Hematopoietic multipotent progenitor cell (in vitro differentiated cells): ENCODE results near the gene CCN2. TPM values are rescaled to one million over a fixed set of nuclear protein-coding genes. Genes with fewer than 3 reads are reported as not detected.

Experiments used
- DNase-seq, 3 donors: peaks; one replicate each; pipeline ENCODE4 v3.0.0-alpha.2; 2011 to 2015; ENCODE audit warnings: low read depth in 2 of 3, low spot score in 2 of 3
- total RNA-seq: library from RNA; depleted of rRNA; stranded (reverse); fragments of >200 nt; gene quantifications from one replicate; pipeline ENCODE4 v1.2.3, GENCODE V29; 2012

The CCN2 gene, protein sequence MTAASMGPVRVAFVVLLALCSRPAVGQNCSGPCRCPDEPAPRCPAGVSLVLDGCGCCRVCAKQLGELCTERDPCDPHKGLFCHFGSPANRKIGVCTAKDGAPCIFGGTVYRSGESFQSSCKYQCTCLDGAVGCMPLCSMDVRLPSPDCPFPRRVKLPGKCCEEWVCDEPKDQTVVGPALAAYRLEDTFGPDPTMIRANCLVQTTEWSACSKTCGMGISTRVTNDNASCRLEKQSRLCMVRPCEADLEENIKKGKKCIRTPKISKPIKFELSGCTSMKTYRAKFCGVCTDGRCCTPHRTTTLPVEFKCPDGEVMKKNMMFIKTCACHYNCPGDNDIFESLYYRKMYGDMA
- 0.54 TPM for total RNA-seq

- DNase-seq: peak in 1 of 3 donors; percentile 18
Observed at GRCh38 chr6:131950767-131951575, at the start of gene CCN2. Gene CCN2, minus strand, starts transcription at chr6:131951372. Its CDS starts 200 bp downstream, at chr6:131951172.

GRCh38 chr6:132000296-132000695 is 49.1 kb upstream of the CCN2 start:
- no peak for DNase-seq

GRCh38 chr6:131999545-132000146 is 48.5 kb upstream of the CCN2 start:
- no peak for DNase-seq

GRCh38 chr6:131998255-131998982 is 47.2 kb upstream of the CCN2 start:
- DNase-seq: no peak

- DNase-seq: no peak
Observed at GRCh38 chr6:131997429-131998153, 46.4 kb upstream of the CCN2 start.

DNA sequence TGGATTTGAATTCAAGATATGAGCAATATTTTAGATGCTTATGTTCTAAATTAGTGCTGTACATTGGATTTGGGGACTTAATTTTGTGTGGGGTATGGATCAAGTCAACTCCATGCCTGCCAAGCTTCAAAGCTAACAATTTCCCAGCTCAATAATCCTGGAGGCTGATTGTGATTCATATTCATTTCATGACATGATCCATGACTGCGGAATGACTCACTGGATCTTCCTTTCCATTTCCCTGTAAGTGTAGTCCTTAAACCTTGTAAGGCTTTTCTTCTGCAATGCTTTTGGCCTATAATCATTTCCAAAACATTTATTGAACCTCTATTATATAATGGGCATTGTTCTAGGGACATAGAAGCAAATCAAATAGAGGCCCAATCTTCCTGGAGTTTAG is 44.7 kb upstream of the CCN2 start:
- no peak for DNase-seq

GRCh38 chr6:131992557-131992956 is 41.4 kb upstream of the CCN2 start:
- DNase-seq: no peak

DNA sequence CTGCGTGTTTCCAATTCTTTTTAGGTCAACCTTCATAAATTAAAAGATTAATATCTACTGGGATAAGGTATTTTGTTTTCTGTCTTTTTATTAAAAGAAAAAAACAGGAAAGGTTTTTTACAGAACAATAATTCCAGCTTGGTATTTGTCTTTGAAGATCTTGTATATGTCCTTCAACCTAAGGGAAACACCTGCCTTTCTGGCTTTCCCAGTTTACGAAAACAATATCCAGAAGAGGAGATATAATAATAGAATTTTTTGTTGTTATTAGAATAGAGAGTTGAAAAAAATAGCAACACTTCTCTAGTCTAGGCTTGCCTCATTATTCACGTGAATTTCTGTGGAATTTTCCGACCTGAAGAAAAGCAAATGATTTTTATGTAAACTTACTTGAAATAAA is 37.9 kb upstream of the CCN2 start:
- no peak for DNase-seq

GRCh38 chr6:131982740-131983259 is 31.6 kb upstream of the CCN2 start:
- no peak for DNase-seq

DNA sequence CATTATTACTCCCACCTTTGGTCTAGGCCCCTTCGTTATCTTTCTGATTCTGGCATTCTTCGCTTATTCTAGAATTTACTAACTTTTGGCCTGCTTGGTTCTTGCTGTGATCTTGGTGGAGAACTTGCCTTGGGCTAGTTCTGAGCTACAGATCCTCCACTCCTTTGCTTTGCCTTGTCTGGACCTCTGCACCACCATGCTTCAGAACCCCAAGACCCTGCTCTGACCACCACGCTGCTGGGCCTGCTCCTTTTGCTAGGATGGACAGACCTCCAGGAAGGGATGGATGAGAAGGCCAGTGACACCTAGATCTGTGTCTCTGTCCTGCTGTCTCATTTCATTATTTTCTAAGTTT is 30.4 kb upstream of the CCN2 start:
- DNase-seq: no peak

GRCh38 chr6:131980791-131981623 is 29.8 kb upstream of the CCN2 start:
- no peak for DNase-seq

DNA sequence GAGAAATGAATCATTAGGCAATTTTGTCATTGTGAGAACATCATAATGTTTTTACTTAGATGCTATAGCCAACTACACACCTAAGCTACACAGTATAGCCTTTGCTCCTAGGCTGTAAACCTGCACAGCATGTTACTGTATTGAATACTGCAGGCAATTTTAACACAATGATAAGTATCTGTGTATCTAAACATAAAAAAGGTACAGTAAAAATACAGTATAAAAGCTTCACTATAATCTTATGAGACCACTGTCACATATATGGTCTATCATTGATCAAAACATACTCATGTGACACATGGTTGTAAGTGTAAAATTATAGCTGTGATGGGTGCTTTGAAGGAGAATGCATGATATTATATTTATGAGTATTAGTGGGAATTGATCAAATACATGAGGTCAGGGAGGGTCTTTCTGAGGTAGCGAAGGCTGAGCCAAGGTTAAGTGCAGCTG is 29.2 kb upstream of the CCN2 start:
- DNase-seq: no peak

- no peak for DNase-seq
Observed at GRCh38 chr6:131979515-131980337, 28.6 kb upstream of the CCN2 start.

GRCh38 chr6:131978522-131978921 is 27.4 kb upstream of the CCN2 start:
- no peak for DNase-seq

- no peak for DNase-seq
Observed at GRCh38 chr6:131976545-131977061, 25.4 kb upstream of the CCN2 start.

DNA sequence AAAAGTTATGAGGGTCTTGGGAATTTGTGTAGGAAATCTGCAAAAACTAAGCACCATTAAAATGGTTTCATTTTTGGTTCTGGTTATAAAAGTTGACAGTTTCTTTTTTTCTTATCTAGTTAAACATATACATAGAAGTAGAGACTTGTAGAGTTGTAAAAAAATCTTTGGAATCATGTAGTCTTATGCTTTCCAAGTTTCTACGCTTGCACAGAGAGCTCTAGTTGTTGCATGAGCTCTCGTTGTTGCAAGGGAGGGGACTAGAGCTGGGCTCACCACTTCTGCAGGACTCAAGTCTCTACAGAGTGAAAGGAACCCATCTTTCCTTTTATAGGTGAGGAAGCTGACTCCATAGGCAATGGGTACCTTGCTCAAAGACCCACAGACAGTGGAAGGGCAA is 21.6 kb upstream of the CCN2 start:
- no peak for DNase-seq

DNA sequence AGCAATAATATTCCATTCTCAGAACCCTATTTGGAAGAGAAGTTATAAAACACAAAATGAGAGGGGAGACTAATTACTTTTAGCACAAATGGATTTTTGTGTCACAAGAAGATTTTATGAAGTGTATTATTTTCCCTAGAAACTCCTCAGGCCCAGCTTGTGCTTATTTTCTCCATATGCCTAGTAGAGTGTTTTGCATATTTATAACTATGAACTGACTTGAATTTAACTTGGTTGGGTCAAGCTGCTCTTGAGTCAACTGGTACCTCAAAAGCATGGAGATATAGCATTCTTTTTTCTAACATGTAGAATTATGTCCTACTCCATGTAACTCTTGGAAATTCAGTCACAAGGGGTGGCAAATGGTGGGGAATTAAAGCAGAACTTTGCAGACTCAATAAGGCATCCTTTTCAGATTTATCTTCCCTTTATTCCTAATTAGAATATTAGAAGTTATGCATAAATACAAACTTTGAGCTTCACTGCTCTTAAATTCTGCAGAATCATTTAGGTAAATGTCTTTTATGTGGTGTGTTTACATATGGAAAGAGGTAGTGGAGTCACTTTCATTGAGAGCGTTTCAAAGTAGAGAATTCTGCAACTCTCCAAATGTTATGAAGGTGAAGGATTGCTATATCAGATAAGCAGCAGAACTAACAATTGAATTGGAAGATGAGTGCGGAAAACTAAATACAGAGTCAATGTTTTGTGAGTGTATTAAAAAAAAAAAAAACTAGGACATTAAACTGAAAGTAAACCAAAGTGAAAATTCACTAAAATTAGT is 19.1 kb upstream of the CCN2 start:
- no peak for DNase-seq
